Urinary bladder (tissue), 4 donors: ENCODE measurements around the gene SUPT5H. TPM values are rescaled to one million over a fixed set of nuclear protein-coding genes. Genes with fewer than 3 reads are reported as not detected.
A peak's percentile ranks its signal among the peaks of the same experiment; 100 is the strongest.
"Not testable (repeated sequence)": the region's sequence is repeated elsewhere in the genome, so short reads cannot be mapped to it uniquely, and the experiment has no call there.

Experiments
- DNase-seq: peaks from one replicate; pipeline ENCODE4 v3.0.0-alpha.2; 2015; ENCODE audit errors: extremely low spot score
- H3K27ac ChIP-seq: one replicate; pipeline ENCODE4 v1.5.1; 2013; ENCODE audit warnings: low read depth, mild to moderate bottlenecking, moderate library complexity
- H3K36me3 ChIP-seq: one replicate; pipeline ENCODE4 v1.6.1; 2013; ENCODE audit warnings: mild to moderate bottlenecking, moderate library complexity; ENCODE audit not compliant: insufficient read depth
- H3K4me1 ChIP-seq: one replicate; pipeline ENCODE4 v1.6.1; 2013; ENCODE audit warnings: mild to moderate bottlenecking, moderate library complexity; ENCODE audit not compliant: insufficient read depth
- H3K4me3 ChIP-seq: one replicate; pipeline ENCODE4 v1.5.1; 2013; ENCODE audit warnings: low read depth, low read length
- WGBS: extraction: QIAGEN DNeasy Blood & Tissue Kit; methylation state at CpG from one replicate; pipeline ENCODE4 v1.1.7; 2013; 5-methylcytosine and 5-hydroxymethylcytosine counted together
- polyA plus RNA-seq: library from polyadenylated mRNA; stranded (reverse); fragments of 200-250 nt; gene quantifications from one replicate; pipeline ENCODE4 v1.2.3, GENCODE V29; 2013
- total RNA-seq: library from RNA; depleted of rRNA; stranded (reverse); fragments of >200 nt; gene quantifications from one replicate; pipeline ENCODE4 v1.2.3, GENCODE V29; 2014
- donor health status: healthy with polysubstance abuse.
- donor health status: healthy.

SUPT5H gene
- total and polyA plus RNA-seq, 2 donors, result 24.8 to 85.8 TPM

GRCh38 chr19:39473443-39473960, 28.1 kb downstream of the SUPT5H start:
- Histone ChIP-seq H3K27ac (no peak overlapping the region), H3K4me3 (no peak overlapping the region), H3K36me3 (peaks cover 5% of the 10 kb centered on the region), H3K4me1 (no peaks in the 10 kb centered on the region)
- no peak for DNase-seq
- 83% methylated on average over 11 of the region's 11 CpGs for WGBS

GRCh38 chr19:39474139-39474620, 28.8 kb downstream of the SUPT5H start:
- peaks cover 5% of the 10 kb centered on the region for H3K36me3 ChIP-seq
- no peak for DNase-seq
- H3K27ac ChIP-seq, result no peak overlapping the region
- H3K4me1 ChIP-seq, result no peaks in the 10 kb centered on the region
- 47% methylated on average over 9 of the region's 9 CpGs for WGBS
- H3K4me3 ChIP-seq, result no peak overlapping the region

- no peak overlapping the region for H3K27ac ChIP-seq
- peaks cover 3% of the 10 kb centered on the region for H3K36me3 ChIP-seq
- H3K4me1 ChIP-seq, result no peaks in the 10 kb centered on the region
- no peak for DNase-seq
- H3K4me3 ChIP-seq, result no peak overlapping the region
- WGBS, result 94% methylated on average over 2 of the region's 2 CpGs
These were observed 30.4 kb downstream of the SUPT5H start for GRCh38 chr19:39475748-39476147.

- H3K27ac ChIP-seq, H3K4me3 ChIP-seq, H3K4me1 ChIP-seq, DNase-seq, H3K36me3 ChIP-seq: not testable (repeated sequence)
- 67% methylated on average over 11 of the region's 11 CpGs for WGBS
These were observed 34.0 kb downstream of the SUPT5H start for GRCh38 chr19:39479319-39479801.

- Histone ChIP-seq H3K36me3 (no peaks in the 10 kb centered on the region), H3K4me1 (no peaks in the 10 kb centered on the region), H3K4me3 (no peak overlapping the region), H3K27ac (no peak overlapping the region)
- 28% methylated on average over 10 of the region's 10 CpGs for WGBS
- DNase-seq, result no peak
These were observed 34.5 kb downstream of the SUPT5H start for GRCh38 chr19:39479916-39480315.

- DNase-seq, result peak; percentile 91
- H3K4me3 ChIP-seq, result peak within 1 kb of the TSS; percentile 90
- no peaks in the 10 kb centered on the region for H3K4me1 ChIP-seq
- under 1% methylated on average over 62 of the region's 62 CpGs for WGBS
- H3K27ac ChIP-seq, result peak within 1 kb of the TSS; percentile 44
- H3K36me3 ChIP-seq, result peaks cover 2% of the 10 kb centered on the region
These were observed 35.2 kb downstream of the SUPT5H start, which contains the start of gene TIMM50 for GRCh38 chr19:39480337-39481228. TSS of gene TIMM50 (plus strand) at chr19:39480838. CDS start at chr19:39480854, 16 bp downstream.

GRCh38 chr19:39481229-39481545, 35.8 kb downstream of the SUPT5H start:
- WGBS, result under 1% methylated on average over 12 of the region's 12 CpGs
- no peak for DNase-seq
- no peaks in the 10 kb centered on the region for H3K4me1 ChIP-seq
- no peak overlapping the region for H3K27ac ChIP-seq
- H3K36me3 ChIP-seq, result peaks cover 2% of the 10 kb centered on the region
- peak overlapping the region; percentile 90 for H3K4me3 ChIP-seq

- Histone ChIP-seq H3K4me1 (no peaks in the 10 kb centered on the region), H3K4me3 (peak overlapping the region; percentile 90), H3K27ac (no peak overlapping the region), H3K36me3 (peaks cover 2% of the 10 kb centered on the region)
- 74% methylated on average over 11 of the region's 11 CpGs for whole genome bisulfite sequencing
- DNase-seq, result no peak
These were observed 36.3 kb downstream of the SUPT5H start for GRCh38 chr19:39481676-39482075.

GRCh38 chr19:39483141-39483540, 37.8 kb downstream of the SUPT5H start:
- no peak for DNase-seq
- Histone ChIP-seq H3K27ac (no peak overlapping the region), H3K36me3 (peaks cover 2% of the 10 kb centered on the region), H3K4me1 (no peaks in the 10 kb centered on the region), H3K4me3 (no peak overlapping the region)
- WGBS, result 72% methylated on average over 6 of the region's 6 CpGs

- Histone ChIP-seq H3K4me3 (no peak overlapping the region), H3K36me3 (peaks cover 2% of the 10 kb centered on the region), H3K27ac (no peak overlapping the region), H3K4me1 (no peaks in the 10 kb centered on the region)
- DNase-seq, result no peak
- WGBS, result 79% methylated on average over 10 of the region's 10 CpGs
These were observed 44.4 kb downstream of the SUPT5H start for GRCh38 chr19:39489756-39490155.

- H3K4me3 ChIP-seq, result no peak overlapping the region
- no peaks in the 10 kb centered on the region for H3K36me3 ChIP-seq
- H3K4me1 ChIP-seq, result no peaks in the 10 kb centered on the region
- 93% methylated on average over 6 of the region's 6 CpGs for WGBS
- no peak overlapping the region for H3K27ac ChIP-seq
- DNase-seq, result no peak
These were observed 46.8 kb downstream of the SUPT5H start for GRCh38 chr19:39492225-39492624.

- 80% methylated on average over 3 of the region's 3 CpGs for WGBS
- Histone ChIP-seq H3K36me3 (no peaks in the 10 kb centered on the region), H3K4me1 (no peaks in the 10 kb centered on the region), H3K27ac (no peak overlapping the region), H3K4me3 (no peak overlapping the region)
- DNase-seq, result no peak
These were observed 47.4 kb downstream of the SUPT5H start for GRCh38 chr19:39492788-39493187.

- Histone ChIP-seq H3K4me1 (no peaks in the 10 kb centered on the region), H3K27ac (no peak overlapping the region), H3K4me3 (no peak overlapping the region), H3K36me3 (no peaks in the 10 kb centered on the region)
- 80% methylated on average over 5 of the region's 5 CpGs for WGBS
- DNase-seq, result no peak
These were observed 49.3 kb downstream of the SUPT5H start for GRCh38 chr19:39494661-39495060.

GRCh38 chr19:39496063-39496462, 50.7 kb downstream of the SUPT5H start:
- no peaks in the 10 kb centered on the region for H3K36me3 ChIP-seq
- no peak for DNase-seq
- H3K27ac ChIP-seq, result no peak overlapping the region
- no peak overlapping the region for H3K4me3 ChIP-seq
- H3K4me1 ChIP-seq, result no peaks in the 10 kb centered on the region
- 76% methylated on average over 5 of the region's 5 CpGs for WGBS
